ENCODE data around the gene PSMC2. TPM values are rescaled to one million over a fixed set of nuclear protein-coding genes. Genes with fewer than 3 reads are reported as not detected.
"Not testable (repeated sequence)": the region's sequence is repeated elsewhere in the genome, so short reads cannot be mapped to it uniquely, and the experiment has no call there.

PSMC2 gene
- total and polyA plus RNA-seq, 2 donors, result 107 to 126 TPM

DNA sequence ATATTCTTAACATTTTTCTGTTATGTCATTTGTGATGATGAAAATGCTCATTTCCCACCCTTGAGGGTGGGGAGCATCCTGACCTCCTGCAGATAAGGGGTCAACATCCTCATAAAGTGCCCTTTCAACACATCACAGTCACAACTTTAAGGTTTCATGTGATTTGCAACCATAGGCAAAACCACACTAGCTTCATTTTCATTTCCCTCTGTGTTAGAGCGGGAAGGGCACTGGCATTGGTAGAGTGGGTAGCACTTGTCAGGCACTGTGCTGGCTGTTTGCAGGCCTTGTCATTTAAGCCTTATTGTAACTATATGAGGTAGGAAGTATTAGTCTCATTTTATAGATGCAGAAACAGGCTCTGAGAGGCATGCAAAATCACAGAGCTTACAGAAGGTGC, 39.8 kb downstream of the PSMC2 start:
- WGBS, result 63% methylated on average over 1 of the region's 1 CpG
- Histone ChIP-seq H3K4me1 (ENCODE audit: insufficient read depth) (no peaks in the 10 kb centered on the region), H3K36me3 (ENCODE audit: insufficient read depth) (no peaks in the 10 kb centered on the region), H3K4me3 (ENCODE audit: low read depth, low read length) (no peak overlapping the region), H3K27ac (ENCODE audit: low read depth) (no peak overlapping the region)
- no peak for DNase-seq (ENCODE audit: extremely low spot score)

DNA sequence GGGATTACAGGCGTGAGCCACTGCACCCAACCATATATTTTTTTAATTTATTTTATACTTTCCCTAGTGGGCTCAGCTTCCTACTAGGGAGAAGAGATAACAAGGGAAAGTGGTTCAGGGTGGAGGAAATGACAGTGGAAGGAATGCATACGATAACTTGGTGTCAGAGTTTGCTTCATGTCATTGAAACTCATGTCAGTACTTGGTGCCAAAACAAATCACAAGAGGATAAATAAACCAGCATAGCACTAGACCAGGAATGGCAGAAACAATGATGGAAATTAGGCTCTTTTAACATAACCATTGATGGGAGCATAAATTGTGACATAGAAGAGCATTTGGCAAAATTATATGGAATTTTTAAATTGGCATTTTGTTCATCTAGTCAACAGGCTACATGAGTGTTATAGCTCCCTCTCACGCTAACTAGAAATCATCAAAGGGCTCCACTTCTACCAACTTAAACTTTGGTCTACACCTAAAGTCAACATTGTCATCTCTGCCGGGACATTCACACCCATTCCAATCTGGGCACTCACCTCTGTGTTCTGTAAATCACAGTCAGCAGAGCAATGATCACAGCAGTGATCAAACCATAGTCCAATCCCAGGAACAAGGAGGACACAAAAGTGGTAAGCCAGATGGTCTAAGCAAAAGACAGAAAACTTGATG, 41.2 kb downstream of the PSMC2 start:
- Histone ChIP-seq H3K4me1 (ENCODE audit: insufficient read depth) (no peaks in the 10 kb centered on the region), H3K4me3 (ENCODE audit: low read depth, low read length) (no peak overlapping the region), H3K36me3 (ENCODE audit: insufficient read depth) (no peaks in the 10 kb centered on the region), H3K27ac (ENCODE audit: low read depth) (no peak overlapping the region)
- DNase-seq (ENCODE audit: extremely low spot score), result no peak
- 76% methylated on average over 4 of the region's 4 CpGs for WGBS

DNA sequence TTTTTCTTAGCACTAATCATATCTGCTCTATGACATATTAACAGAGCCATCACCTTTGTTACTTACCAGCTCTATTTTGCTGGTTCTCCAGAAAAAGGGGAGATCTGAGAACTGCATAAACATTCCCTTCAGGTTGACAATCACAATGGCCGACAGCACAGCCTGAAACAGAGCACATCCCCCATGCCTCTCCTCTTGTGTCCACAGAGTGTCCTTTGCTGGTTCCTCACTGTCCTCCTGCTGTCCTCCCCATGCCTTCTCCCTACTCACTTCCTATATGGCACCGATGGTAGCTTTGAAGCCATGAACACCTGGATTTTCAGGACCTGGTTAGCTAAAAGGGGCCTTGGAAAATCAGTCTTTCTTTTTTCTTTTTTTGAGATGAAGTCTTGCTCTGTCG, 41.8 kb downstream of the PSMC2 start:
- no peak overlapping the region for H3K27ac ChIP-seq (ENCODE audit: low read depth)
- H3K4me1 ChIP-seq (ENCODE audit: insufficient read depth), result no peaks in the 10 kb centered on the region
- 84% methylated on average over 3 of the region's 3 CpGs for WGBS
- H3K36me3 ChIP-seq (ENCODE audit: insufficient read depth), result no peaks in the 10 kb centered on the region
- DNase-seq (ENCODE audit: extremely low spot score), result no peak
- H3K4me3 ChIP-seq (ENCODE audit: low read depth, low read length), result no peak overlapping the region

DNA sequence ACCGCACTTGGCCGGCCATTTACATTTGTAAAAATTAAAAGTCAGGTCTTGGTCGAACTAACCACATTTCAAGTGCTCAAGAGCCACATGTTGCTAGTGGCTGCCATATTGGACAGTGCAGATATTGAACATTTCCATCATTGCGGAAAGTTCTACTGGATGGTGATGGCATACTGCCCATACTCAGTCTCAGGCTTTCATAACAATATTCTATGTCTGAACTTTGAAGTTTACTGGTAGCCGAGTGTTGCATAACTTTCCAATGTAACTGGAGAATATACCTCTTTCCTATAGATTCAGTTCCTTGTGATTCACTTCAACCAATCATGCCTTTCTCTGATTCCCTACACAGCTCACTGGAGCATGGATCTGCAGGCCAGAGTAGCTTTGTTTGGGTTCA, 43.7 kb downstream of the PSMC2 start:
- WGBS, result 96% methylated on average over 5 of the region's 5 CpGs
- no peak for DNase-seq (ENCODE audit: extremely low spot score)
- H3K4me1 ChIP-seq (ENCODE audit: insufficient read depth), result no peaks in the 10 kb centered on the region
- no peaks in the 10 kb centered on the region for H3K36me3 ChIP-seq (ENCODE audit: insufficient read depth)
- H3K4me3 ChIP-seq (ENCODE audit: low read depth, low read length), result no peak overlapping the region
- no peak overlapping the region for H3K27ac ChIP-seq (ENCODE audit: low read depth)

DNA sequence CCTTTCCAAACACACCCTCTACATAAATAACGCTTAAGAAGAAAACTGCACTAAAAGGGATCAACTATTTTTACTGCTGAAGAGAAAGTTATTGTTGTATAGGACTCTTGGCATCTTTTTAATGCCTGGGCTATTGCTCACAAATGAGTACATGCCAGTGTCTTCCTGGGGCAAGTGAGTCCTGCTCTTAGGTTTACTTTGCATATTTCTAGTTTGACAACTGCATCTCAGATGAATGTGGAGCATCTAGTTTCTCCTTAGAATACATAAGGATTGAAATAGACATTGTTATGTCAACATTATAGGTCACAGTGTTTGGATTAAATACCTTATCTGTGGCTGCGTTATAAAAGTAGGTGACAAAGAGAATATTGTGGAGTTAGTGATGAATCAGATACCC, 44.5 kb downstream of the PSMC2 start:
- 68% methylated on average over 2 of the region's 2 CpGs for WGBS
- Histone ChIP-seq H3K27ac (ENCODE audit: low read depth) (no peak overlapping the region), H3K36me3 (ENCODE audit: insufficient read depth) (no peaks in the 10 kb centered on the region), H3K4me1 (ENCODE audit: insufficient read depth) (no peaks in the 10 kb centered on the region), H3K4me3 (ENCODE audit: low read depth, low read length) (no peak overlapping the region)
- DNase-seq (ENCODE audit: extremely low spot score), result no peak

DNA sequence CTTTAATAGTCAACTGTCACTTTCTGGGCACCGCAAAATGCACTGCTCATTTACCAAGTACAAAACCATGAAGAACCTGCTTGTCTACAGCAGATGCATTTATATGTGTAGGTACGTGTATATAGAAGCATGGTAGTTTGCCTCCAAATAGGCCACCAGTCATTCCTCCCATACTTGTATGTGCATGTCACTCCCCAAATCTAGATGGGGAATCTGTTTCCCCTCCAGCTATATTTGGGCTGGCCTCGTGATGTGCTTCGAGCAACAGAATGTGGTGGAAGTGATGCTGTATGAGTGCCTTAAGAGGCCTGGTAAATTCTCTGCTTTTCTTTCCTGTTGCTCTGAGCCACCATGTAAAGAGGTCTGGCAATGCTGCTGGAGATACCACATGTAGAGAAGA, 47.1 kb downstream of the PSMC2 start:
- no peaks in the 10 kb centered on the region for H3K36me3 ChIP-seq (ENCODE audit: insufficient read depth)
- no peak overlapping the region for H3K4me3 ChIP-seq (ENCODE audit: low read depth, low read length)
- no peak for DNase-seq (ENCODE audit: extremely low spot score)
- no peaks in the 10 kb centered on the region for H3K4me1 ChIP-seq (ENCODE audit: insufficient read depth)
- 85% methylated on average over 4 of the region's 4 CpGs for WGBS
- H3K27ac ChIP-seq (ENCODE audit: low read depth), result no peak overlapping the region

DNA sequence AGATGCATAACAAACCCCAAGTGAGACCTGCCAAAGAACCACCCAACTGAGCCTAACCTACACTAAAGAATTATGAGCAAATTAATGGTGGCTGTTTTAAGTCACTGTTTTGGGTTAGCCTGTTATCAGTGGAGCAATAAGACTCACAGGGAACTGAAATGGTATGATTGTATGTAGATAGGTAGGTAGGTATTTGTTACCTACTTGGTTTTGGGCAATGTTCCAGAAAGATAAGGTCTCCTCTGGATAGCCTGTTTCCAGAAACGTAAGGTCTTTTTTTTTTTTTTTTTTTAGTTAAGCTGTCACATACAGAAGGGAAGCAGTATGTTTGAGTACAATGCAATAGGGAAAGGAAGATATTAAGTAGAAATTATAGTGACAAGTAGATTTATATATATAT, 47.6 kb downstream of the PSMC2 start:
- Histone ChIP-seq H3K4me1 (ENCODE audit: insufficient read depth) (no peaks in the 10 kb centered on the region), H3K27ac (ENCODE audit: low read depth) (no peak overlapping the region), H3K4me3 (ENCODE audit: low read depth, low read length) (no peak overlapping the region), H3K36me3 (ENCODE audit: insufficient read depth) (no peaks in the 10 kb centered on the region)
- DNase-seq (ENCODE audit: extremely low spot score), result no peak
- WGBS, result 20% methylated on average over 1 of the region's 1 CpG

DNA sequence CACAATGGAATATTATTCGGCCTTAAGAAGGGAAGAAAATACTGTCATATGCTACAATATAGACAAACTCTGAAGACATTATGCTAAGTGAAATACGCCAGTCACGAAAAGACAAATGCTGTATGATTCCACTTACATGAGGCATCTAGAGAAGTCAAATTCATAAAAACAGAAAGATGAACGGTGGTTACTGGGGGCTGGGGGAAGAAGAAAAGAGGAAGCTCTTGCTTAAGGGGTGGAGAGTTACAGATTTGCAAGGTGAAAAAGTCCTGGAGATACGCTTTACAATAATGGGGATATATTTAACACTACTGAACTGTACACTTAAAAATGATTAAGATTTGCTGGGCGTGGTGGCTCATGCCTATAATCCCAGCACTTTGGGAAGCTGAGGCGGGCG, 49.0 kb downstream of the PSMC2 start:
- no peak overlapping the region for H3K27ac ChIP-seq (ENCODE audit: low read depth)

DNA sequence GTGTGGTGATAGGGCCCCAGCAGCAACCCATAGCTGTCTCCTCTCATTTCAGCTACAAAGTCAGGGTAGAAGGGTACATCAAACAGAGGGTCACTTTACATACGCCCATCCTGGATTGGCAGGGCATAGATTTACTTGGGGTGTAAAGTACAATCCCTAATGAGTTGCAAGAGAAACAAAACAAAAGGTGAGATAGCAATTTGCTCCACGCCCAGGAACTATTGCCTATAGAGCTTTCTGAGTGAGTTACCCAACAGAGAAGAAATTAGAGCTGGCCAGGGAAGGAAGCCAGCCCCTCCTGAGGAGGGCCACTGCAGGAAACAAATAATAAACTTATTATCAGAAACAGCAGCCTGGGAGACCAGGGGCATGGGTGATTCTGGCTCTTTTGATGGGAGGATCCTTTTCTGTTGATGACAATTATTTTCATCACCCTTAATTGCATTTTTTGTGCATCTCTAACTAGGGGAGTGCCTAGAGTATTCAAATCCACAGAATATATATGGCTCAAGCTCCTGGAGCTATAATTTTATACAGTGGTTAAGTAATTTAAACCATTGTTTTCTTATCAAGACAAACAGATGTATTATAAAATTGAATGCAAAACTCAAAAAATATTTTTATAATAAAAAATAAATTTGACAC, 51.2 kb downstream of the PSMC2 start:
- DNase-seq (ENCODE audit: extremely low spot score), result no peak
- H3K36me3 ChIP-seq (ENCODE audit: insufficient read depth), result no peaks in the 10 kb centered on the region
- H3K27ac ChIP-seq (ENCODE audit: low read depth), result no peak overlapping the region
- no peaks in the 10 kb centered on the region for H3K4me1 ChIP-seq (ENCODE audit: insufficient read depth)
- WGBS, result 34% methylated on average over 2 of the region's 2 CpGs
- H3K4me3 ChIP-seq (ENCODE audit: low read depth, low read length), result no peak overlapping the region

More for the DNA sequence above, 49.0 kb downstream of the PSMC2 start:
- Histone ChIP-seq H3K36me3 (ENCODE audit: insufficient read depth) (no peaks in the 10 kb centered on the region), H3K4me1 (ENCODE audit: insufficient read depth) (no peaks in the 10 kb centered on the region), H3K4me3 (ENCODE audit: low read depth, low read length) (no peak overlapping the region)
- 70% methylated on average over 8 of the region's 8 CpGs for WGBS
- no peak for DNase-seq (ENCODE audit: extremely low spot score)

DNA sequence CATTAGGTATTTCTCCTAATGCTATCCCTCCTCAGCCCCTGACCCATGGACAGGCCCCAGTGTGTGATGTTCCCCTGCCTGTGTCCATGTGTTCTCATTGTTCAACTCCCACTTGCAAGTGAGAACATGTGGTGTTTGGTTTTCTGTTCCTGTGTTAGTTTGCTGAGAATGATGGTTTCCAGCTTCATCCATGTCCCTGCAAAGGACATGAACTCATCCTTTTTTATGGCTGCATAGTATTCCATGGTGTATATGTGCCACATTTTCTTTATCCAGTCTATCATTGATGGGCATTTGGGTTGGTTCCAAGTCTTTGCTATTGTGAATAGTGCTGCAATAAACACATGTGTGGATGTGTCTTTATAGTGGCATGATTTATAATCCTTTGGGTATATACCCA, 52.2 kb downstream of the PSMC2 start:
- not testable (repeated sequence) for H3K36me3 ChIP-seq (ENCODE audit: insufficient read depth); H3K27ac ChIP-seq (ENCODE audit: low read depth); DNase-seq (ENCODE audit: extremely low spot score); H3K4me3 ChIP-seq (ENCODE audit: low read depth, low read length); H3K4me1 ChIP-seq (ENCODE audit: insufficient read depth)

DNA sequence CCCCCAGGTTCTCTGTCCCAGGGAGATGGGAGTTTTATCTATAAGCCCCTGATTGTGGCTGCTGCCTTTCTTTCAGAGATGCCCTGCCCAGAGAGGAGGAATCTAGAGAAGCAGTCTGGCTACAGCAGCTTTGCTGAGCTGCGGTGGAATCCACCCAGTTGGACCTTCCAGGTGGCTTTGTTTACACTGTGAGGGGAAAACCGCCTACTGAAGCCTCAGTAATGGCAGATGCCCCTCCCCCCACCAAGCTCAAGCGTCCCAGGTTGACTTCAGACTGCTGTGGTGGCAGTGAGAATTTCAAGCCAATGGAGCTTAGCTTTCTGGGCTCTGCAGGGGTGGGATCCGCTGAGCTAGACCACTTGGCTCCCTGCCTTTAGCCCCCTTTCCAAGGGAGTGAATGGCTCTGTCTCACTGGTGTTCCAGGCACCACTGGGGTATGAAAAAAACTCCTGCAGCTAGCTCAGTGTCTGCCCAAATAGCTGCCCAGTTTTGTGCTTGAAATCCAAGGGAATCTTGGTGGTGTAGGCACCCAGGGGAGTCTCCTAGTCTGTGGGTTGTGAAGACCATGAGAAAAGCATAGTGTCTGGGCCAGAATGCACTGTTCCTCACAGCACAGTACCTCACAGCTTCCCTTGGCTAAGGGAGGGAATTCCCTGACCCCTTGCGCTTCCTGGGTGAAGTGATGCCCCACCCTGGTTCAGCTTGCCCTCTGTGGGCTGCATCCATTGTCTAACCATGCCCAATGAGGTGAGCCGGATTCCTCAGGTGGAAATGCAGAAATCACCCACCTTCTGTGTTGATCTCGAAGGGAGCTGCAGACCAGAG, 58.6 kb downstream of the PSMC2 start:
- H3K4me3 ChIP-seq (ENCODE audit: low read depth, low read length); H3K36me3 ChIP-seq (ENCODE audit: insufficient read depth); H3K27ac ChIP-seq (ENCODE audit: low read depth); H3K4me1 ChIP-seq (ENCODE audit: insufficient read depth); DNase-seq (ENCODE audit: extremely low spot score): not testable (repeated sequence)
- 67% methylated on average over 7 of the region's 7 CpGs for WGBS

DNA sequence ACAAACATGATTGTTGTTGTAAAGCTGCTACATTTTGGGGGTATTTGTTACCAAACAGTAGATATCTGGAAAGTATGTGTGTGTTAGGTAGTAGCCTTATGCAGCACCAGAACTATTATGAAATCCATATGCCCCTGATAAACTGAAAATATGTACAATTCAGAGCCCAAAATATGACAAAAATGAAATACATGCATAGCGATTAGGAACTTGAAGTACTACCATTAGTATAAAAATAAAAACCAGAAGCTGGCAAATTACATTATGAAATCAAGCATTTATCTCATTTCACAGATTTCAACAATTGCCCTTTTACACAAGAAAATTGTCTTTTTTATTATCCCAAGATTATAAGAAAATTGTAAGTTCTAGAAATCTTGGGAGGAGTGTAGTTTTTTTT, 64.7 kb downstream of the PSMC2 start:
- Histone ChIP-seq H3K36me3 (ENCODE audit: insufficient read depth) (no peaks in the 10 kb centered on the region), H3K4me3 (ENCODE audit: low read depth, low read length) (no peak overlapping the region), H3K4me1 (ENCODE audit: insufficient read depth) (no peaks in the 10 kb centered on the region), H3K27ac (ENCODE audit: low read depth) (no peak overlapping the region)
- 83% methylated on average over 1 of the region's 1 CpG for WGBS
- no peak for DNase-seq (ENCODE audit: extremely low spot score)

DNA sequence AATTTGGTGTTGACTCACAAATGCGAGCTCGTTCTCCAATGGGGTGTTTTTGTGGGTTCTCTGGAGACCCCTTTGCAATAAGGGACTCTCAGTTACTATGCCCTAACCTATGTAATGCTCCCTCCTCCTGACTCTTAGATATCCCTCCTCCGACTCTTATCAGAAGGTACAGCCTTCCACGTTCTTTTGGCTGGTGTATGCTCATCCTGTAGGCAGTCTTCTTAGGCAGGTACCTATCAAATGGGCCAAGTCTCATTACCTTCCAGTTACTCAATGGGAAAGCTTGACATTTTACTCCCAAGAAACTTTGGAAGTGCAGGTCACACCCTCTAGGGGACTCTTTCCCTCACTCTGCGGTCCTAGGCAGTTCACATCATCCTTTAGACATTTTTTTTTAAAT, 66.0 kb downstream of the PSMC2 start:
- no peaks in the 10 kb centered on the region for H3K4me1 ChIP-seq (ENCODE audit: insufficient read depth)
- H3K4me3 ChIP-seq (ENCODE audit: low read depth, low read length), result no peak overlapping the region
- H3K27ac ChIP-seq (ENCODE audit: low read depth), result no peak overlapping the region
- DNase-seq (ENCODE audit: extremely low spot score), result no peak
- 80% methylated on average over 5 of the region's 5 CpGs for WGBS
- H3K36me3 ChIP-seq (ENCODE audit: insufficient read depth), result no peaks in the 10 kb centered on the region

DNA sequence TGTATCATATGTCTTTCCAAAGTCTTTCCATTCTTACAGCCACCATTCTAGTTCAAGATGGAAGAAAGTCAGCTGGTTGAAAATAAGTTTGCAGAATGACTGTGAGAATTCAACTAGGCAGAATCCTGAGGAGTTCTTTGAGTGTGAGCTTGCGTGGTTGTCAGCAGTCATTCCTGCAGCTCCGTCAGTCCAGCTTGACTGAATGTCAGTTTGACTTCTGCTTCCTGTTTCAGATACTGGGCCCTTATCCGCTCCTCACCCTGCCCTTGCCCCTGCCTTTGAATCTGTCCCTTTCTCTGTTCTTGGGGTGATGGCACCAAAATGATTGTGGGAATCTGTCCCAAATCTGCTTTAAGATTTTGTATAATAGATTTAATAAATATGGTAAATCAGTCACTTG, 70.8 kb downstream of the PSMC2 start:
- no peak for DNase-seq (ENCODE audit: extremely low spot score)
- H3K4me3 ChIP-seq (ENCODE audit: low read depth, low read length), result no peak overlapping the region
- 79% methylated on average over 3 of the region's 3 CpGs for WGBS
- H3K4me1 ChIP-seq (ENCODE audit: insufficient read depth), result no peaks in the 10 kb centered on the region
- no peak overlapping the region for H3K27ac ChIP-seq (ENCODE audit: low read depth)
- H3K36me3 ChIP-seq (ENCODE audit: insufficient read depth), result no peaks in the 10 kb centered on the region
